ENCODE results near the gene PDIA6. TPM values are rescaled to one million over a fixed set of nuclear protein-coding genes. Genes with fewer than 3 reads are reported as not detected.

PDIA6 gene
- total and polyA plus RNA-seq, 10 of the 15 experiments (the other 5 are each of a cell fraction or from before 2014, with no cell fraction given) = 148 to 526 (median 209) TPM

- TF ChIP-seq ZNF592 (IDR thresholded peaks at IDR 0.05) (no peak), CREM (IDR thresholded peaks at IDR 0.05; ENCODE audit: low read depth) (peak; percentile 43; the same call in 1 of the 2 replicates), ZBED1 (IDR thresholded peaks at IDR 0.05; ENCODE audit: borderline replicate concordance) (no peak), ZZZ3 (IDR thresholded peaks at IDR 0.05; ENCODE audit: control insufficient read depth, insufficient read length, low read depth) (no peak), WRNIP1 (IDR thresholded peaks at IDR 0.05; ENCODE audit: borderline replicate concordance, low read depth, low read length) (no peak), NFYA (IDR thresholded peaks at IDR 0.05; ENCODE audit: borderline replicate concordance, low read depth, low read length) (no peak), ETV6 (conservative IDR thresholded peaks at IDR 0.05 in 1 of 2, IDR thresholded peaks at IDR 0.05 in 1 of 2; ENCODE audit: borderline replicate concordance in 1 of 2, low read depth in 1 of 2) (no peak), SUPT20H (IDR thresholded peaks at IDR 0.05; ENCODE audit: borderline replicate concordance, control insufficient read depth, low read depth, low read length) (no peak), ATF3 (IDR thresholded peaks at IDR 0.05; ENCODE audit: borderline replicate concordance, extremely low read depth, low read depth, low read length) (no peak), STAT1 (conservative IDR thresholded peaks at IDR 0.05) (no peak), ATF7 (IDR thresholded peaks at IDR 0.05; ENCODE audit: low read depth) (peak; percentile 77), ESRRA (IDR thresholded peaks at IDR 0.05; ENCODE audit: low read length) (no peak), HDAC2 (IDR thresholded peaks at IDR 0.05) (no peak), SMAD5 (IDR thresholded peaks at IDR 0.05; ENCODE audit: low read depth) (no peak), ZNF24 (IDR thresholded peaks at IDR 0.05) (no peak), FOXK2 (IDR thresholded peaks at IDR 0.05) (no peak), RFX5 (IDR thresholded peaks at IDR 0.05; ENCODE audit: low read depth, low read length) (no peak), MLLT1 (IDR thresholded peaks at IDR 0.05) (0 out of 2 replicates have a peak, but pooled peaks have one; percentile 12), MTA2 (IDR thresholded peaks at IDR 0.05; ENCODE audit: low read depth) (peak; percentile 84)
- TF ChIP-seq, protein P1, sequence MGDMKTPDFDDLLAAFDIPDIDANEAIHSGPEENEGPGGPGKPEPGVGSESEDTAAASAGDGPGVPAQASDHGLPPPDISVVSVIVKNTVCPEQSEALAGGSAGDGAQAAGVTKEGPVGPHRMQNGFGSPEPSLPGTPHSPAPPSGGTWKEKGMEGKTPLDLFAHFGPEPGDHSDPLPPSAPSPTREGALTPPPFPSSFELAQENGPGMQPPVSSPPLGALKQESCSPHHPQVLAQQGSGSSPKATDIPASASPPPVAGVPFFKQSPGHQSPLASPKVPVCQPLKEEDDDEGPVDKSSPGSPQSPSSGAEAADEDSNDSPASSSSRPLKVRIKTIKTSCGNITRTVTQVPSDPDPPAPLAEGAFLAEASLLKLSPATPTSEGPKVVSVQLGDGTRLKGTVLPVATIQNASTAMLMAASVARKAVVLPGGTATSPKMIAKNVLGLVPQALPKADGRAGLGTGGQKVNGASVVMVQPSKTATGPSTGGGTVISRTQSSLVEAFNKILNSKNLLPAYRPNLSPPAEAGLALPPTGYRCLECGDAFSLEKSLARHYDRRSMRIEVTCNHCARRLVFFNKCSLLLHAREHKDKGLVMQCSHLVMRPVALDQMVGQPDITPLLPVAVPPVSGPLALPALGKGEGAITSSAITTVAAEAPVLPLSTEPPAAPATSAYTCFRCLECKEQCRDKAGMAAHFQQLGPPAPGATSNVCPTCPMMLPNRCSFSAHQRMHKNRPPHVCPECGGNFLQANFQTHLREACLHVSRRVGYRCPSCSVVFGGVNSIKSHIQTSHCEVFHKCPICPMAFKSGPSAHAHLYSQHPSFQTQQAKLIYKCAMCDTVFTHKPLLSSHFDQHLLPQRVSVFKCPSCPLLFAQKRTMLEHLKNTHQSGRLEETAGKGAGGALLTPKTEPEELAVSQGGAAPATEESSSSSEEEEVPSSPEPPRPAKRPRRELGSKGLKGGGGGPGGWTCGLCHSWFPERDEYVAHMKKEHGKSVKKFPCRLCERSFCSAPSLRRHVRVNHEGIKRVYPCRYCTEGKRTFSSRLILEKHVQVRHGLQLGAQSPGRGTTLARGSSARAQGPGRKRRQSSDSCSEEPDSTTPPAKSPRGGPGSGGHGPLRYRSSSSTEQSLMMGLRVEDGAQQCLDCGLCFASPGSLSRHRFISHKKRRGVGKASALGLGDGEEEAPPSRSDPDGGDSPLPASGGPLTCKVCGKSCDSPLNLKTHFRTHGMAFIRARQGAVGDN (IDR thresholded peaks at IDR 0.05) = no peak
These were observed 2.1 kb downstream of the PDIA6 start (continued) for GRCh38 chr2:10810202-10811161.

All from GM12878 (cell line).